Endothelial cell of umbilical vein (primary cell): ENCODE measurements around the gene MED27. TPM values are rescaled to one million over a fixed set of nuclear protein-coding genes. Genes with fewer than 3 reads are reported as not detected.

Experiments used
- BruUV-seq: library from RNA; stranded (reverse); fragments of 400-500 nt; replicated peaks from 2 replicates; lab custom pipeline; 2021; lab: Mats Ljungman, UMichigan
- CTCF ChIA-PET: fragments of 300-600, 350-600 bp; sonication (Branson Sonifier 250); formaldehyde crosslinking; loops from one replicate; lab custom pipeline; 2021; ENCODE audit warnings: antibody characterized with exemption, inconsistent platforms; lab: Charles Lee
- POLR2A ChIA-PET: fragments of 300-600, 350-600 bp; sonication (Branson Sonifier 250); formaldehyde crosslinking; loops from one replicate; lab custom pipeline; 2021; ENCODE audit warnings: antibody characterized with exemption, inconsistent platforms; lab: Charles Lee
- DNase-seq: peaks from one replicate; pipeline ENCODE4 v3.0.0-alpha.2; 2011; ENCODE audit warnings: low read depth, low spot score
- FAIRE-seq: peaks from 2 replicates; lab custom pipeline; 2011; peaks lifted over from hg19 to GRCh38; lab: Jason Lieb, UNC
- H2AFZ ChIP-seq: 2 replicates; pipeline ENCODE4 v1.6.0; 2012; ENCODE audit warnings: low read depth, low read length, control low read depth, inconsistent platforms
- H3K27ac ChIP-seq: 2 replicates; pipeline ENCODE4 v1.5.1; 2011; ENCODE audit warnings: low read depth, mild to moderate bottlenecking, control low read depth, low read length, moderate library complexity; ENCODE audit not compliant: insufficient read depth
- H3K27me3 ChIP-seq, 2 experiments: 2 replicates each; pipeline versions ENCODE4 v1.6.0 to v1.6.1; 2011; ENCODE audit warnings: low read length in 2 of 2, mixed read lengths in 1 of 2; ENCODE audit not compliant: control insufficient read depth in 2 of 2, insufficient read depth in 2 of 2
- H3K36me3 ChIP-seq, 2 experiments: 2 replicates in 1 of 2; 3 replicates in 1 of 2; pipeline ENCODE4 v1.5.1; 2011; ENCODE audit warnings: low read length in 2 of 2, mild to moderate bottlenecking in 1 of 2, moderate library complexity in 1 of 2; ENCODE audit not compliant: control insufficient read depth in 2 of 2, insufficient read depth in 2 of 2; ENCODE audit errors: extremely low read depth in 1 of 2
- H3K4me1 ChIP-seq: 3 replicates; pipeline ENCODE4 v1.5.1; 2011; ENCODE audit warnings: mild to moderate bottlenecking, low read length; ENCODE audit not compliant: control insufficient read depth, insufficient read depth; ENCODE audit errors: extremely low read depth
- H3K4me2 ChIP-seq: 2 replicates; pipeline ENCODE4 v1.6.1; 2011; ENCODE audit warnings: low read length, control low read depth, mixed read lengths; ENCODE audit not compliant: insufficient read depth
- H3K4me3 ChIP-seq, 3 experiments: fragments of 200-600 bp in 1 of 3; sonication (generic), shearing (Covaris generic) in 1 of 3; replicated peaks in 1 of 3; 2 replicates each; pipeline ENCODE4 v1.5.1; 2011 to 2016; ENCODE audit warnings: control low read depth in 3 of 3, low read length in 3 of 3, mild to moderate bottlenecking in 2 of 3, inconsistent platforms in 1 of 3, low read depth in 1 of 3, moderate library complexity in 1 of 3; ENCODE audit not compliant: insufficient read depth in 1 of 3
- H3K79me2 ChIP-seq: 2 replicates; pipeline ENCODE4 v1.6.0; 2012; ENCODE audit warnings: low read length, inconsistent platforms; ENCODE audit not compliant: control insufficient read depth, insufficient read depth
- H3K9ac ChIP-seq: replicated peaks from 2 replicates; pipeline ENCODE3; 2011; ENCODE audit warnings: low read length, control low read depth; ENCODE audit not compliant: insufficient read depth; ENCODE audit errors: extremely low read depth
- H3K9me1 ChIP-seq: replicated peaks from 3 replicates; pipeline ENCODE4 v1.6.0; 2011; ENCODE audit warnings: mild to moderate bottlenecking, low read length; ENCODE audit not compliant: control insufficient read depth, insufficient read depth; ENCODE audit errors: extremely low read depth
- H3K9me3 ChIP-seq: replicated peaks from 2 replicates; pipeline ENCODE4 v1.5.1; 2012; ENCODE audit warnings: low read length, inconsistent platforms; ENCODE audit not compliant: control insufficient read depth, insufficient read depth
- H4K20me1 ChIP-seq: replicated peaks from 2 replicates; pipeline ENCODE3; 2011; ENCODE audit warnings: mild to moderate bottlenecking, low read length; ENCODE audit not compliant: control insufficient read depth, insufficient read depth; ENCODE audit errors: extremely low read depth
- EZH2 ChIP-seq: IDR thresholded peaks from 2 replicates; pipeline ENCODE4 v1.6.1; 2012; ENCODE audit warnings: borderline replicate concordance, low read depth, mild to moderate bottlenecking, moderate library complexity, low read length, inconsistent platforms; ENCODE audit not compliant: severe bottlenecking
- FOS ChIP-seq: IDR thresholded peaks from 2 replicates; pipeline ENCODE4 v1.6.1; 2011; ENCODE audit warnings: mild to moderate bottlenecking, low read length, moderate library complexity, borderline replicate concordance; ENCODE audit not compliant: insufficient read depth
- GATA2 ChIP-seq: IDR thresholded peaks from 2 replicates; pipeline ENCODE4 v1.7.0; 2011; ENCODE audit warnings: low read depth, mild to moderate bottlenecking, moderate library complexity, mixed read lengths, low read length; ENCODE audit not compliant: insufficient read length, insufficient read depth
- JUN ChIP-seq: IDR thresholded peaks from 2 replicates; pipeline ENCODE4 v1.6.1; 2011; ENCODE audit warnings: borderline replicate concordance, low read depth; ENCODE audit not compliant: insufficient read length, insufficient read depth
- MYC ChIP-seq: IDR thresholded peaks from one replicate; pipeline ENCODE4 v1.6.1; 2011; ENCODE audit warnings: mild to moderate bottlenecking, low read depth, low read length
- POLR2A ChIP-seq: IDR thresholded peaks from 2 replicates; pipeline ENCODE4 v1.6.1; 2012; ENCODE audit warnings: low read depth, mild to moderate bottlenecking, control low read depth, low read length
- POLR2AphosphoS5 ChIP-seq: IDR thresholded peaks from 2 replicates; pipeline ENCODE4 v1.6.1; 2012; ENCODE audit warnings: low read depth, mild to moderate bottlenecking, control low read depth, low read length, moderate library complexity; ENCODE audit not compliant: insufficient read depth
- dilution Hi-C: fragments of 300-500 bp; cut with MboI; formaldehyde crosslinking; loops from one replicate; pipeline ENCODE4 v1.15.0; 2019; ENCODE audit warnings: low sequenced_read_pairs; ENCODE audit not compliant: extremely low pct_ligation_motif_present
- intact Hi-C: fragments of 100-400 bp; cut with micrococcal nuclease; formaldehyde crosslinking; loops from one replicate; pipeline ENCODE4 v1.10.0; 2022
- polyA plus RNA-seq, 4 experiments: library from polyadenylated mRNA; depleted of rRNA in 3 of 4; stranded (reverse) in 3 of 4; unstranded in 1 of 4; fragments of >200 nt; gene quantifications; 2 replicates each; pipeline versions ENCODE4 v1.2.1 to v1.2.3, GENCODE V29; 2011 to 2012; ENCODE audit warnings: missing spikeins in 1 of 4
- total RNA-seq: library from RNA; stranded (reverse); gene quantifications from 2 replicates; pipeline ENCODE4 v1.2.3, GENCODE V29; 2021
- TF ChIP-seq, protein P1 (sequence below), 2 donors: IDR thresholded peaks; 1 replicate in 1 of 2; 2 replicates in 1 of 2; pipeline ENCODE4 v1.5.1; 2011; ENCODE audit warnings: low read length in 2 of 2, mild to moderate bottlenecking in 2 of 2, moderate library complexity in 2 of 2, control low read depth in 1 of 2, inconsistent platforms in 1 of 2, low read depth in 1 of 2; ENCODE audit not compliant: insufficient read depth in 1 of 2; ENCODE audit errors: extremely low read depth in 1 of 2
- TF ChIP-seq, protein P2 (sequence below): IDR thresholded peaks from 2 replicates; pipeline ENCODE4 v1.6.1; 2011; ENCODE audit not compliant: insufficient read depth, insufficient read length

Gene MED27
- total and polyA plus RNA-seq, 2 donors (not counting 3 experiments of a cell fraction or from before 2014, with no cell fraction given): 27.9 to 47.8 TPM

DNA sequence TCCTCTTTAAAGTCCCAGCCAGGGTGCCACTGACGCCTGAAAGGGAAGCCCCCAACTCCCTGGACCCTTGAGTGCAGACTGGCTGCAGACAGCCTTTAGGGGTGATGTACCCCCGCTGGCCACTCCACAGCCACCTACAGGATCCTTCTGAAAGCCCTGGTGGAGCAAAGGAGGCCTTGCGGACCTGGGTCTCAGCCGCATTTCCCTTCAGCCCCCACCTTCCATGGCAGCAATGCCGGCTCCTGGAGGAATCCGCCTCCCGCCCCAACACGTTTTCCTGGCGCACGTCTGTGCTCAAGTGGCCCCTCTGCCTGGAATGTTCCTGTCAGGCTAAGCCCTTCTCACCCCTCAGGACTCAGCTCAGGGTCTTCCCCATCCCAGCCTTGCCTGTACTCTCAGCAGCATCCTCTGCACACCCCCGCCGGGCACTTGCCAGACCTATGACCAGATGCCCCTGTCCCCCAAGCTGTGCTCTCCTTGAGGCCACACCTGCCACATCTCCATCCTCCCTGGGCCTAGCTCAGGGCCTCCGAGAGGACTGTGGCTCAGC is 205.7 kb downstream of the MED27 start:
- no peak overlapping the region for H3K4me2 ChIP-seq
- H4K20me1 ChIP-seq: no peaks in the 10 kb centered on the region
- TF ChIP-seq, protein P1, sequence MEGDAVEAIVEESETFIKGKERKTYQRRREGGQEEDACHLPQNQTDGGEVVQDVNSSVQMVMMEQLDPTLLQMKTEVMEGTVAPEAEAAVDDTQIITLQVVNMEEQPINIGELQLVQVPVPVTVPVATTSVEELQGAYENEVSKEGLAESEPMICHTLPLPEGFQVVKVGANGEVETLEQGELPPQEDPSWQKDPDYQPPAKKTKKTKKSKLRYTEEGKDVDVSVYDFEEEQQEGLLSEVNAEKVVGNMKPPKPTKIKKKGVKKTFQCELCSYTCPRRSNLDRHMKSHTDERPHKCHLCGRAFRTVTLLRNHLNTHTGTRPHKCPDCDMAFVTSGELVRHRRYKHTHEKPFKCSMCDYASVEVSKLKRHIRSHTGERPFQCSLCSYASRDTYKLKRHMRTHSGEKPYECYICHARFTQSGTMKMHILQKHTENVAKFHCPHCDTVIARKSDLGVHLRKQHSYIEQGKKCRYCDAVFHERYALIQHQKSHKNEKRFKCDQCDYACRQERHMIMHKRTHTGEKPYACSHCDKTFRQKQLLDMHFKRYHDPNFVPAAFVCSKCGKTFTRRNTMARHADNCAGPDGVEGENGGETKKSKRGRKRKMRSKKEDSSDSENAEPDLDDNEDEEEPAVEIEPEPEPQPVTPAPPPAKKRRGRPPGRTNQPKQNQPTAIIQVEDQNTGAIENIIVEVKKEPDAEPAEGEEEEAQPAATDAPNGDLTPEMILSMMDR (IDR thresholded peaks at IDR 0.05; ENCODE audit: extremely low read depth in 1 of 2, insufficient read depth in 1 of 2, low read depth in 1 of 2, low read length in 2 of 2): no peak
- TF ChIP-seq POLR2A (no peak), JUN (no peak), EZH2 (no peak), GATA2 (no peak), MYC (no peak), FOS (no peak), POLR2AphosphoS5 (no peak)
- TF ChIP-seq, protein P2, sequence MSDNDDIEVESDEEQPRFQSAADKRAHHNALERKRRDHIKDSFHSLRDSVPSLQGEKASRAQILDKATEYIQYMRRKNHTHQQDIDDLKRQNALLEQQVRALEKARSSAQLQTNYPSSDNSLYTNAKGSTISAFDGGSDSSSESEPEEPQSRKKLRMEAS: no peak
- ChIA-PET CTCF (no interaction called here), POLR2A (no interaction called here)
- intact Hi-C loops (no loop called here), dilution Hi-C loops (no loop called here)
- BruUV-seq: no TSS peak
- no peaks in the 10 kb centered on the region for H3K36me3 ChIP-seq
- H2AFZ ChIP-seq: no peak overlapping the region
- H3K4me1 ChIP-seq: peaks cover 4% of the 10 kb centered on the region
- no peak for FAIRE-seq
- no peaks in the 10 kb centered on the region for H3K9me3 ChIP-seq
- H3K9ac ChIP-seq: no peak overlapping the region
- H3K79me2 ChIP-seq: no peaks in the 10 kb centered on the region
- H3K27ac ChIP-seq: no peak overlapping the region
- H3K27me3 ChIP-seq: no peaks in the 10 kb centered on the region
- H3K4me3 ChIP-seq: no peak overlapping the region
- no peak for DNase-seq
- H3K9me1 ChIP-seq: no peaks in the 10 kb centered on the region
